Measurements from ENCODE around the gene PIGB. TPM values are rescaled to one million over a fixed set of nuclear protein-coding genes. Genes with fewer than 3 reads are reported as not detected.

PIGB gene
- total RNA-seq, 1 donor from 2014 or later = 19.9 TPM

- no peaks in the 10 kb centered on the region for H3K27me3 Mint-ChIP-seq (ENCODE audit: insufficient read depth)
- no peak overlapping the region for H3K4me3 Mint-ChIP-seq
Measured at GRCh38 chr15:55403531-55403930, 84.5 kb downstream of the PIGB start.

More at GRCh38 chr15:55403531-55403930, 84.5 kb downstream of the PIGB start:
- Mint-ChIP-seq H3K27ac (peak overlapping the region; percentile 32), H3K36me3 (ENCODE audit: low read depth) (peaks cover 9% of the 10 kb centered on the region), H3K9me3 (no peaks in the 10 kb centered on the region), H3K4me1 (ENCODE audit: low read depth) (peaks cover 30% of the 10 kb centered on the region)
- DNase-seq (ENCODE audit: low spot score) = no peak
- intact Hi-C loops (cut with micrococcal nuclease) = no loop called here

Other genes with a start within 250 kb of the PIGB start
- 111 and 116 TPM in 2 replicates for gene RSL24D1, start 122.3 kb upstream of the PIGB start, total RNA-seq
- gene RAB27A, start 29.4 kb upstream of the PIGB start, total RNA-seq = 98.6 and 100 TPM in 2 replicates
- gene PIGBOS1, start 99 bp upstream of the PIGB start, total RNA-seq = 10.3 and 11.8 TPM in 2 replicates
- 15.0 TPM in 2 replicates for gene CCPG1, start 89.1 kb downstream of the PIGB start, total RNA-seq
- not detected in 2 replicates for gene PIERCE2, start 89.3 kb downstream of the PIGB start, total RNA-seq
- not detected in 2 replicates for gene DNAAF4, start 189.0 kb downstream of the PIGB start, total RNA-seq